ENCODE measurements around the gene RPF1. TPM values are rescaled to one million over a fixed set of nuclear protein-coding genes. Genes with fewer than 3 reads are reported as not detected.
"Not testable (repeated sequence)": the region's sequence is repeated elsewhere in the genome, so short reads cannot be mapped to it uniquely, and the experiment has no call there.

The RPF1 gene
- total RNA-seq, 1 experiment from 2014 or later = 33.6 TPM

- no peak for DNase-seq
- peaks cover 49% of the 10 kb centered on the region for H3K36me3 Mint-ChIP-seq (ENCODE audit: insufficient read depth, unreplicated experiment)
- H3K4me3 Mint-ChIP-seq (ENCODE audit: low read depth, unreplicated experiment) = peak overlapping the region; percentile 89
- H3K27ac Mint-ChIP-seq (ENCODE audit: unreplicated experiment) = peak overlapping the region; percentile 87
- CTCF ChIA-PET = interaction anchor here (0.6 to 1.1 kb wide), 7 partner anchors 24 to 277 kb away, joined by 3 to 4 read pairs (median 3); partner anchors contain the start of gene CTBS
- BruUV-seq (replicated peaks) = no TSS peak
- no peaks in the 10 kb centered on the region for H3K27me3 Mint-ChIP-seq (ENCODE audit: unreplicated experiment)
- intact Hi-C loops (cut with micrococcal nuclease; ENCODE audit: unreplicated experiment) = loop anchor here (2.0 to 5.0 kb wide), 2 partner anchors 67 to 115 kb away; partner anchors contain the start of gene CTBS
- TF ChIP-seq, protein P1, sequence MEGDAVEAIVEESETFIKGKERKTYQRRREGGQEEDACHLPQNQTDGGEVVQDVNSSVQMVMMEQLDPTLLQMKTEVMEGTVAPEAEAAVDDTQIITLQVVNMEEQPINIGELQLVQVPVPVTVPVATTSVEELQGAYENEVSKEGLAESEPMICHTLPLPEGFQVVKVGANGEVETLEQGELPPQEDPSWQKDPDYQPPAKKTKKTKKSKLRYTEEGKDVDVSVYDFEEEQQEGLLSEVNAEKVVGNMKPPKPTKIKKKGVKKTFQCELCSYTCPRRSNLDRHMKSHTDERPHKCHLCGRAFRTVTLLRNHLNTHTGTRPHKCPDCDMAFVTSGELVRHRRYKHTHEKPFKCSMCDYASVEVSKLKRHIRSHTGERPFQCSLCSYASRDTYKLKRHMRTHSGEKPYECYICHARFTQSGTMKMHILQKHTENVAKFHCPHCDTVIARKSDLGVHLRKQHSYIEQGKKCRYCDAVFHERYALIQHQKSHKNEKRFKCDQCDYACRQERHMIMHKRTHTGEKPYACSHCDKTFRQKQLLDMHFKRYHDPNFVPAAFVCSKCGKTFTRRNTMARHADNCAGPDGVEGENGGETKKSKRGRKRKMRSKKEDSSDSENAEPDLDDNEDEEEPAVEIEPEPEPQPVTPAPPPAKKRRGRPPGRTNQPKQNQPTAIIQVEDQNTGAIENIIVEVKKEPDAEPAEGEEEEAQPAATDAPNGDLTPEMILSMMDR (IDR thresholded peaks at IDR 0.05; ENCODE audit: unreplicated experiment) = no peak
- peaks cover 27% of the 10 kb centered on the region for H3K4me1 Mint-ChIP-seq (ENCODE audit: low read depth, unreplicated experiment)
- H3K9me3 Mint-ChIP-seq (ENCODE audit: low read depth, unreplicated experiment) = no peaks in the 10 kb centered on the region
Observed at GRCh38 chr1:84505493-84506001, 26.5 kb downstream of the RPF1 start.

- TF ChIP-seq, protein P1 (IDR thresholded peaks at IDR 0.05; ENCODE audit: unreplicated experiment) = no peak
- peak; percentile 99 for DNase-seq
- CTCF ChIA-PET = interaction anchor here (0.6 to 1.1 kb wide), 8 partner anchors 24 to 382 kb away, joined by 3 to 4 read pairs (median 3); partner anchors contain the start of gene CTBS
- no TSS peak for BruUV-seq (replicated peaks)
- H3K4me3 Mint-ChIP-seq (ENCODE audit: low read depth, unreplicated experiment) = peak within 1 kb of the TSS; percentile 89
- peak within 1 kb of the TSS; percentile 87 for H3K27ac Mint-ChIP-seq (ENCODE audit: unreplicated experiment)
- no peaks in the 10 kb centered on the region for H3K9me3 Mint-ChIP-seq (ENCODE audit: low read depth, unreplicated experiment)
- H3K27me3 Mint-ChIP-seq (ENCODE audit: unreplicated experiment) = no peaks in the 10 kb centered on the region
- H3K4me1 Mint-ChIP-seq (ENCODE audit: low read depth, unreplicated experiment) = peaks cover 20% of the 10 kb centered on the region
- H3K36me3 Mint-ChIP-seq (ENCODE audit: insufficient read depth, unreplicated experiment) = peaks cover 42% of the 10 kb centered on the region
- intact Hi-C loops (cut with micrococcal nuclease; ENCODE audit: unreplicated experiment) = loop anchor here (2.0 to 5.0 kb wide), 2 partner anchors 66 to 115 kb away; partner anchors contain the start of gene CTBS
Observed at GRCh38 chr1:84506002-84506728, 27.1 kb downstream of the RPF1 start, which contains the start of the genes GNG5 and SPATA1. GNG5 (minus strand) TSS chr1:84506581; CDS start chr1:84506091, 490 bp downstream. SPATA1 (plus strand) TSS chr1:84506386; CDS start chr1:84516360, 9,974 bp downstream.

DNA sequence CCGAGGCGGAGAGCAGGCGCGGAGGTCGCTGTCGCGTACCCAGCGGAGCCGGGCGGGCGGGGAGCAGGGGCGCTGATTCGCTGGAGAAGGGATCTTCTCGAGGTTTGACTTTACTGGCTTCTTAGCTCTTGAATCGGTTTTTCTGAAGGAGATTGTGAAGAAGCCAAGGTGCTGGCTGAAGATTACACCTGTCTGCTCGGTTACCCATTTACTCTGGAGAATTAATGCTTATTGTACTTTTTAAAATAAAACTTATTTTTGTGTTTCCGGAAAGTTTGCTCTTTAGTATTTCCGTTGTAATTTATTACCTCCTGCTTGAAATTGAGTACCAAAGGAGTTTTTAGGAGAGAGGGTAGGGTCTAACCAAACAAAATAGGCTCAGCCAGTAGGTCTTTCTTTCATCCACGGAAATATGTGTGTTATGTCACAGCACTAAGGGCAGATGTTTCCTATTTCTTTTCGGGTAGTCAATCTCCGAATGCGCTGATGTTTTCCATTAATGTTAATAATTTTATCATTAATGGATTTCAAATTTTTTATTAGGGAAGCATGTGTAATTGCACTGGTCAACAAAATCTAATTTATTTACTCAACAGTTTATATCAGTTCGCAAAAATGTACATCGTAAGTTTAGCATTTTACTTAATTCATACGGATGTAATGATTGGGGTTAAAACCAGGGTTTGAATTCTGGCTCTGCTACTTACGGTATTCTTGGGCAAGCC lies 27.8 kb downstream of the RPF1 start:
- Mint-ChIP-seq H3K36me3 (ENCODE audit: insufficient read depth, unreplicated experiment) (peaks cover 35% of the 10 kb centered on the region), H3K4me1 (ENCODE audit: low read depth, unreplicated experiment) (peaks cover 17% of the 10 kb centered on the region), H3K27me3 (ENCODE audit: unreplicated experiment) (no peaks in the 10 kb centered on the region), H3K9me3 (ENCODE audit: low read depth, unreplicated experiment) (no peaks in the 10 kb centered on the region), H3K27ac (ENCODE audit: unreplicated experiment) (peak overlapping the region; percentile 87), H3K4me3 (ENCODE audit: low read depth, unreplicated experiment) (peak overlapping the region; percentile 89)
- TSS peak; percentile 82 for BruUV-seq (replicated peaks)
- CTCF ChIA-PET = interaction anchor here (0.7 to 1.1 kb wide), 2 partner anchors 67 to 381 kb away, joined by 3 to 4 read pairs; partner anchors contain the start of gene CTBS
- intact Hi-C loops (cut with micrococcal nuclease; ENCODE audit: unreplicated experiment) = loop anchor here (2.0 to 5.0 kb wide), 2 partner anchors 65 to 114 kb away; partner anchors contain the start of gene CTBS
- DNase-seq = no peak
- TF ChIP-seq, protein P1 (IDR thresholded peaks at IDR 0.05; ENCODE audit: unreplicated experiment) = no peak

DNA sequence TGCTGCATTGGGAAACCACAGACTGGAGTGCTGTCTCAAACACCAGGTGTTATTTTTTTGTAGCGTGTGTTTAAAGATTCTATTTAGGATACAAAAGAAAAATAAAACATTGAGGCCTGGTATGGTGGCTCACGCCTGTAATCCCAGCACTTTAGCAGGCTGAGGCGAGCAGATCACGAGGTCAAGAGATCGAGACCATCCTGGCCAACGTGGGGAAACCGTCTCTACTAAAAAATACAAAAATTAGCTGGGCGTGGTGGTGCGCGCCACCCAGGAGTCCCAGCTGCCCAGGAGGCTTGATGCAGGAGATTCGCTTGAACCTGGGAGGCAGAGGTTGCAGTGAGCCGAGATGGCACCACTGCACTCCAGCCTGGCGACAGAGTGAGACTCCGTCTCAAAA lies 28.8 kb downstream of the RPF1 start:
- H3K4me3 Mint-ChIP-seq (ENCODE audit: low read depth, unreplicated experiment) = peak overlapping the region; percentile 89
- BruUV-seq (replicated peaks); DNase-seq; CTCF ChIA-PET; H3K9me3 Mint-ChIP-seq (ENCODE audit: low read depth, unreplicated experiment); H3K27ac Mint-ChIP-seq (ENCODE audit: unreplicated experiment); H3K27me3 Mint-ChIP-seq (ENCODE audit: unreplicated experiment): not testable (repeated sequence)
- H3K36me3 Mint-ChIP-seq (ENCODE audit: insufficient read depth, unreplicated experiment) = peaks cover 35% of the 10 kb centered on the region
- intact Hi-C loops (cut with micrococcal nuclease; ENCODE audit: unreplicated experiment) = loop anchor here (2.0 to 5.0 kb wide), 2 partner anchors 64 to 113 kb away; partner anchors contain the start of gene CTBS
- H3K4me1 Mint-ChIP-seq (ENCODE audit: low read depth, unreplicated experiment) = peaks cover 17% of the 10 kb centered on the region

Data from Calu3 (cell line).